DMS114 treated with DMSO at 0.1 percent for 48 hours (cell line): ENCODE results near the gene CDK5RAP3.
A peak's percentile ranks its signal among the peaks of the same experiment; 100 is the strongest.
"Not testable (repeated sequence)": the region's sequence is repeated elsewhere in the genome, so short reads cannot be mapped to it uniquely, and the experiment has no call there.

Experiments used
- DNase-seq: peaks from one replicate; lab custom pipeline; 2025; ENCODE audit not compliant: unreplicated experiment; lab: John Stamatoyannopoulos, UW

Gene CDK5RAP3

DNA sequence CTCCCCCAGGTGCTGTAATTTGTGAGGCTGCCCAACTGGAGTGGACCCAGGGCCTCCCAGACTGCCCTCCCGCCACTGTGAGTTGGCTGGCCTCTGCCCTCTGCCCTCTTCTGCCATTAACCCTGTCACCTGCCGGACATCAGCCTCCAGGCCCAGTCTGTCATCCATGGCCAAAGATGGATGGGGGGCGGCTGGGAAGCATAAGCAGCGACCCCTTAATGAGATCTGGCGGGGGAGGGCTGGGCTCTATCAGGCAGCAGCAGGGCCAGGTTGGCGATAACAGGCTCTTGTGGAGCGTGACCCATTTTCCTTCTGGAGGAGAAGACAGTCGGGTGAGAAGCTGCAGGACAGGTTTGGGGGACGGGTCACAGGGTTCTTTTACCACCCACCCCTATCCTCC, 25.3 kb downstream of the CDK5RAP3 start:
- no peak for DNase-seq

GRCh38 chr17:47997586-47997985, 26.7 kb downstream of the CDK5RAP3 start:
- DNase-seq: no peak

DNA sequence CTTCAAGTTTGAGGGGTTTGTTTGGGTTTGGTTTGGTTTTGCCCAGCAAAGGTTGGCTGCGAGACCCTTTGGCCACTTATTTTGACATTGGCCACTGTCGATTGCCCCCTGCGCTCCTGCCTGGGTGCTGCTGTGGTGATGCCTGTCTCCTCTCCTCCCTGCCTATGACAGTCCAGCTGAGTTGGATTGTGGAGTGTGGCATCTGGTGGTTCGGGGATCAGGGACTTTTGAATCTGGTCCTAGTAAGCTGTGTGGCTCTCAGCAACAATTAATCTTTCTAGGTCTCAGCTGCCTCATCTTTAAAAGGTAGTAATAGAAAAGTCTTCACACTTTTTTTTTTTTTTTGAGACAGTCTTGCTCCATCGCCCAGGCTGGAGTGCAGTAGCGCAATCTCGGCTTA, 27.1 kb downstream of the CDK5RAP3 start:
- no peak for DNase-seq

DNA sequence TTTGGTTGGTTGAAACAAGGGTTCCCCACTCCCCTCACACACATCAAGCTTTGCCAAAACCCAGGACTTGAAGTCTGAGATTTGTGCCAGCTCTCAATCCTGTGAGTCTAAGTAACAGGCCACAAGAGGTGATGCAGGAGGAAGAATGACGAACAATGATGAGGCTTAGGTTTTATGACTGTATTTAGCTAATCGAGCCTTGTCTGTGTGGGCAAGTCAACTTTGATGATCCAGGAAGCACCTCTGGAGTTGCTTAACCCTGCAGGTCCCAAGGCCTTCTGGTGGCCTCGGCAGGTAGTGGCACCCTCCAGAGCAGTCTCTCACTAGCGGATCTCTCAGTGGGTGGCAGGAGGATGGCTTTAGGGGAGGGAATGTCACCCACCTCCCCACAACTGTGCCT, 28.7 kb downstream of the CDK5RAP3 start:
- DNase-seq: no peak

DNA sequence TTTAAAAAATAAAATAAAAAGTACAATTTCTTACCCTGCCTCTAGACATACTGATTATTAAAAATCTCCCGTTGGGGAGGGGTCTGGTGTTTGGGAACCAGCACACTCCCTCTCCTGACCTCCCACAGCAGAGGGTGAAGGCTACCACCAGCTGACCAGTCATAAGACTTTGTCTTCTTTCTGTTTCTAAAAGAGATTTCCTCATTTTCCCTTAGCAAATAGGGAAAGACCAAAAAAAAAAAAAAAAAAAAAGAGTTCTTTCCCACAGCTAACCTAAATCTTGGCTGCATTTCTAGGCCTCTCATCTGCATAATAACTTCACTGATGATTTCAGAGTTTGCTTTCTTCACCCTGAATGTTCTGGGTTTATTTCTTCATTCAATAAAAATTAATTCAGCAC, 30.3 kb downstream of the CDK5RAP3 start:
- DNase-seq: no peak

DNA sequence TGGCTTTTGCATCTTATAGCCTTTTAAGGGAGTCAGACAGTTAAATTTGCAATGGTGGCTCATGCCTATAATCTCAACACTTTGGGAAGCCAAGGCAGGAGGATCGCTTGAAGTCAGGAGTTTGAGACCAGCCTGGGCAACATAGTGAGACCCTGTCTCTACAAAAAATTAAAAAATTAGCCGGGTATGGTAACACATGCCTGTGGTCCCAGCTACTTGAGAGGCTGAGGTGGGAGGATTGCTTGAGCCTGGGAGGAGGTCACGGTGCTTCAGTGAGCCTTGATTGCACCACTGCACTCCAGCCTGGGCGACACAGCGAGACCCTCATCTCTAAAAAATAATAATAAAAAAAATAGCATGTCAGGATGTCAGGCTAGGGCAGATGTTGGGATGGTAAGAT, 30.7 kb downstream of the CDK5RAP3 start:
- not testable (repeated sequence) for DNase-seq

DNA sequence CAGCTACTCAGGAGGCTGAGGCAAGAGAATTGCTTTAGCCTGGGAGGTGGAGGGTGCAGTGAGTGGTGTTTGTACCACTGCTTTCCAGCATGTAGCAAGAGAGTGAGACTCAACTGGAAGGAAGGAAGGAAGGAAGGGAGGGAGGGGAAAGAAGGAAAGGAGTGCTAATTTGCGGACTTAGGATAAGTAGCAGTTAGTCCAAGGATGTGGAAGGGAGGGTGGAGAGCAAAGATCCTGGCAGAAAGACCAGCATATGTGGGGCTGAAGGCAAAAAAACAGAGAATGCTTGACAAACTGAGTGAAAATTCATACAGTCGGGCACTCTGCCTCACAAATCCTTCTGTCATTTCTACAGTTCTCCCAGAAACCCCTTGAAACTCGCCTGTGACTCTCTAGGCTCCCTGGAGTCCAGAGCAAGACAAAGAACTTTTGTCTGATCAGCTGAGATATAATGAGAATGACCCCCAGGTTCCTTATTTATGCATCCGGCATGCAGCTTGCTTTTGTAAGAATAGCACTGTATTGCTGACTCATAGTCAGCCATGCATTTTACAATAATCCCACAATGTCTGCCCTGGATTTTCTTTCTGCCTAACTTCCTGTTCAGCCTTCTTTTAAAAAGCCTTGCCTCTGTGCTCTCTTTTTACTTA, 31.5 kb downstream of the CDK5RAP3 start:
- DNase-seq: no peak

- DNase-seq: no peak
These were observed 32.1 kb downstream of the CDK5RAP3 start for GRCh38 chr17:48002916-48003416.

DNA sequence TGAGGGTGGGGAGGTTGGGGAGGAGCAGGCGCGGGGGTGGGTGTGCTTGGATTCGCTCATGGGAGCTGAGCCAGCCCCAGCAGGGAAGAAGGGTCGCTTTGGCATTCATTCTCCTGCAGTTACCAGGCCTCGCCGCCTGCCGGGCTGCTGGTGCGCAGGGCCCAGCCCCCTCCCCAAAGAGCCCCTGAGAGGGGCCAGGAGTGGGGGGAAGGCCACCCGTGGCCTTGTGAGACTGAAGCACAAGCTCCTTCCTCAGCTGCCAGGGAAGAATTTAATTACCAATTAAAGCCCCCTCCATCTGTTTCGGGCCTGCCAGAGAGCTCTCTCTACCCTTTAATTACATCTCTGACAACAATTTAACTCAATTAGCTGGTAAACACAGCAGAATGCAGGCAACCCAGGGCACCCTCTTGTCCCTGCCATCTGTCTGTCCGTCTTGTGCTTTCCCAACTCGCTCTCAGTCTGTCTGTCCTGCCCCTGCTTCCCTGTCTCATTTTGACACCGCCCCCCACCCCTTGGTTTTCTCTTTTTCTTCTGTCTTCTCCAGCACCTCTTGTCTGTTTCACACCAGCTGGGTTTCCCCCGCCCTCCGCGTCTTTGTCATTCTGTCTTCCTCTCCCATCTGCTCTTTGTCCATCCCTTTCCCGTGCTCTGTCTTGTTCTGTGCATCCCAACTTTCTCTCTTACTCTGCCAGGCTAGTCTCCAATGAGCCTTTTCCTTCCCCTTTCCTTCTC, 32.7 kb downstream of the CDK5RAP3 start:
- DNase-seq: no peak

DNA sequence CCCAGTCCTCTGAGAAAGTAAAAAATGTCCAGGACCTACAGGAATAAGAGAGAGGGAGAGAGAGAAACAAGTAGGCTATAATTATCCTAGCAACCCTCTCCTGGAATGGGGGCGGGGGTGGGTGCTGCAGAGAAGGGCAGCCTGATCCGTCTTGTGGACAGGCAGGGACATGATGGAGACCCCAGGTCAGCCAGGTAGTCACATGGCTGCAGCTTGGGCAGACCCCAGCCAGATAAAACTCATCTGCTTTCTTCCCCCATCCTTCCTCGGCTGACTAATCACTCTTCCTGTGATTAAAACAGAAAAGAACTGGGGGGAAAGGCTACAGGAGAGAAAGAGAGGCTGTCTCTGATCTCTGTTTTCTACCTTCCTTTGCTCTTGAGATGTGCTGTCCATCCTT, 34.1 kb downstream of the CDK5RAP3 start:
- DNase-seq: no peak

- DNase-seq: no peak
These were observed 36.2 kb downstream of the CDK5RAP3 start for GRCh38 chr17:48006936-48007709.

GRCh38 chr17:48010193-48010592, 39.3 kb downstream of the CDK5RAP3 start:
- DNase-seq: no peak

DNA sequence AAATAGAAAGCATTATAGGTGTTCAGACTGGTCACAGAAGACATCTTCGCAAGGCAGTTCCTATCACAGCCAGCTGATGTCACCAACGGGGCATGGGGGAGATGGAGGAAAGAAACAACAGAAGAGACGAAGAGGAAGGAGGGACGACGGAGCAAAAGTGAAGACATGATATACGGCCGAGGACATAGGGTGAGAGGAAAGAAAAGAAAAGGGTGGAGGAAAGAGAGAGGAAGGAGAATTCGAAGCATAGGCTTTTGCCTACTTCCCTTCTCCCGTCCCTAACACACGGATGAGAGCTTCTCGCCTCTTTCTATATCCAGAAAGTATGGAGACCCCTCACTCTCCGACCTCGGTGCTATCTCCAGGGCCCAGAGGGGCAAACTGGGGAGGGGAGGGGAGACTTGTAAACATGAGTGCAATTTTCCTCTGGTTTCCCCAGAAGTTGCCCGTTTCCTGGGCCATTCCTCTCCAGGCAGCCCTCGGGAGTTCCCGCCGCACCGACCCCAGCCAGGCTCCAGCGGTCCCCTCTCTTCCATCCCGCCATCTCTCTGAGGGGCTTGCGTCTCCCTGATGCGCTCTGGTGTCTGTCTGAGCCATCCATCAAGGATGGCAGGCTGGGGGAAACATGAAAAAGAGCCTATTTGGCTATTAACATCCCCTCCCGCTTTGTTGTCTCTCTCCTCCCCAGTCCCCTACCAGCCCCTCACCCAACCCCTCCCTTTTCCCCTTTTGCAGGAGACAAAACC, 40.7 kb downstream of the CDK5RAP3 start:
- DNase-seq: peak; percentile 56

- no peak for DNase-seq
These were observed 41.2 kb downstream of the CDK5RAP3 start for GRCh38 chr17:48012151-48012520.

GRCh38 chr17:48012654-48013053, 41.7 kb downstream of the CDK5RAP3 start:
- no peak for DNase-seq

DNA sequence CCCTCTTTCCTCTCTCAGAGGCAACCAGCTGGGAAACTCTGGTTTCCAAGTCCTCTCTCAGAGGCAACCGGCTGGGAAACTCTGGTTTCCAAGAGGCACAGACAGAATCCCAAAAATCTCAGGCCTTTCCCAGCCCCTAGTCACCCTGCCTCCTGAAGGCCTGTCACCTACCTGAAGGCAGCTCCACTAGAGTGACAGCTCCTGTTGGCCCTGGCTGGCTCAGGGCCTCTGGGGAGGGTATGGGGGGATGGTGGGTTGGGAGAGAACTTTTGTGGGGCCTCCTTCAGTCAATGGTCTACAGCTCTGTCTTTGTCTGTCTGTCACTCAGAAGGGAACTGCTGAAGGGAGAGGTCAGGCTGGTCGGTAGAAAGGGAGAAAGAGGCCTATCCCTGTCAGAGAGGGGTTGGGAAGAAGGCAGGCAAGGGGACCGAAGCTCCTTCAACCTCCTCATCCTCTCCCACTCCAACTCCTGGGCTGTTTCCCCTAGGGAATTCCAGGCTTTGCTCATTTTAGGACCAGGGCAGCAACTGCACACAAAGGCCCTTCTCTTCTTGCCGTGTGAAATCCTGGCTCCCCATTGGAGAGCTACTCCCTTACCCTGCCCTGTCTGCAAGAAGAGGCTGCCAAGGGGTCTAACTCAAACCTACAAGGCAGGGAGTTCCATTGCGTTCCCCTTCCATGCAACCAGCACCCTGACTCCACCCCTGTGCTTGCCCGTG, 43.1 kb downstream of the CDK5RAP3 start:
- no peak for DNase-seq

DNA sequence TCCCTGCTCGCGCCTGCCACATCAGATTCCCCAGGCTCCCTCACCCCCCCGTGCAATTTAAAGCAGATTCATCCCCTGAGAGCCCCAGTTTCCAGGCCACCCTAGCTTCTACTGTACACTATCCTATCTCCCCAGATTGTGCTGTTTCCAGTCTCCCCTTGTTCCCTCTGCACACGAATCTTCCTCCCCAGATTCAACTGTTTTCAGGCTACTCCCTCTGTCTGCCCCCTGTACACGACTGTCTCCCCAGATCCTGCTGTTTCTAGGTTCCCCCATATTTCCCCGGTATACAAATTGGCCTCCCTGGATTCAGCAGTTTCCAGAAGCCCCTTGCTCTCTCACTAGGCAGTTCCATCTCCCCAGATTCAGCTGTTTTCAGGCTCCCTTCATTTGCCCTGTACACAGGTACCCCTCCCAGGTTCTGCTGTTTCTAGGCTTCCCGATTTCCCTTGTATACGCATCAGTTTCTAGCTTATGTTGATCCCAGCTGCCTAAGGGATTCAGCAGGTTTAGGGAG, 43.7 kb downstream of the CDK5RAP3 start:
- DNase-seq: no peak

- DNase-seq: no peak
These were observed 45.2 kb downstream of the CDK5RAP3 start for GRCh38 chr17:48016112-48016511.

DNA sequence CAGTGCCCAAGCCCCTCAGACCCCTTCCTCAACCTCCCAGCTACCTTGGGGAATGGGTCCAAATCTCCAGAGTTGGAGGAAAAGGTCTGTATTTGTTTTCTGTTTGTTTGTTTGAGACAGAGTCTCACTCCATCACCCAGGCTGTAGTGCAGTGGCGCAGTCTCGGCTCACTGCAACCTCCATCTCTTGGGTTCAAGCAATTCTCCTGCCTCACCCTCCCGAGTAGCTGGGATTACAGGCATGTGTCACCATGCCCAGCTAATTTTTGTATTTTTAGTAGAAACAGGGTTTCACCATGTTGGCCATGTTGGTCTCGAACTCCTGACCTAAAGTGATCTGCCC, 46.9 kb downstream of the CDK5RAP3 start:
- DNase-seq: not testable (repeated sequence)

- DNase-seq: no peak
These were observed 51.0 kb downstream of the CDK5RAP3 start for GRCh38 chr17:48021934-48022333.
